Activated T-helper 1 cell treated with anti-CD3 and anti-CD28 coated beads, Interleukin-12 subunit alpha, Interleukin-12 subunit beta, Interleukin-2, Interleukin-4 antibody, amounts not matched to agents 30 ng/mL and 10 ng/mL and 1 ng/mL, durations not matched to agents 14 hours and 24 hours and 36 hours (primary cell): ENCODE results near the gene GRIA4. TPM values are rescaled to one million over a fixed set of nuclear protein-coding genes. Genes with fewer than 3 reads are reported as not detected.
"Not testable (repeated sequence)": the region's sequence is repeated elsewhere in the genome, so short reads cannot be mapped to it uniquely, and the experiment has no call there.

Experiments
- DNase-seq: peaks from one replicate; pipeline ENCODE4 v3.0.0; 2021; ENCODE audit warnings: low spot score
- H3K27ac Mint-ChIP-seq: one replicate; pipeline ENCODE4 v1.8.0; 2021; ENCODE audit warnings: mild to moderate bottlenecking, mixed read lengths
- H3K27me3 Mint-ChIP-seq: one replicate; pipeline ENCODE4 v1.8.0; 2022; ENCODE audit warnings: mild to moderate bottlenecking, moderate library complexity, mixed read lengths; ENCODE audit not compliant: insufficient read depth
- H3K36me3 Mint-ChIP-seq: one replicate; pipeline ENCODE4 v1.8.0; 2021; ENCODE audit warnings: low read depth, mixed read lengths
- H3K4me1 Mint-ChIP-seq: one replicate; pipeline ENCODE4 v1.8.0; 2021; ENCODE audit warnings: low read depth, mixed read lengths
- H3K4me3 Mint-ChIP-seq: one replicate; pipeline ENCODE4 v1.8.0; 2021; ENCODE audit warnings: mild to moderate bottlenecking, moderate library complexity, mixed read lengths
- H3K9me3 Mint-ChIP-seq: one replicate; pipeline ENCODE4 v1.8.0; 2021; ENCODE audit warnings: mixed read lengths
- intact Hi-C: fragments of 100-400 bp; cut with micrococcal nuclease; formaldehyde crosslinking; loops from one replicate; pipeline ENCODE4 v1.15.1; 2024
- total RNA-seq: library from RNA; stranded (reverse); gene quantifications from 2 replicates; pipeline ENCODE4 v1.2.3, GENCODE V29; 2022

GRIA4 gene
- total RNA-seq, 1 donor from 2014 or later, result not detected

GRCh38 chr11:105741488-105742020, 131.7 kb downstream of the GRIA4 start:
- H3K27me3 Mint-ChIP-seq, result no peaks in the 10 kb centered on the region
- no peaks in the 10 kb centered on the region for H3K36me3 Mint-ChIP-seq
- no peaks in the 10 kb centered on the region for H3K9me3 Mint-ChIP-seq
- DNase-seq, result no peak
- no peaks in the 10 kb centered on the region for H3K4me1 Mint-ChIP-seq
- no peak overlapping the region for H3K4me3 Mint-ChIP-seq
- intact Hi-C loops, result no loop called here
- H3K27ac Mint-ChIP-seq, result no peak overlapping the region

GRCh38 chr11:105754260-105754659, 144.4 kb downstream of the GRIA4 start:
- Mint-ChIP-seq H3K27ac (no peak overlapping the region), H3K4me3 (no peak overlapping the region)

GRCh38 chr11:105754716-105755115, 144.8 kb downstream of the GRIA4 start:
- intact Hi-C loops, result no loop called here
- Mint-ChIP-seq H3K4me3 (no peak overlapping the region), H3K27me3 (no peaks in the 10 kb centered on the region), H3K36me3 (no peaks in the 10 kb centered on the region), H3K27ac (no peak overlapping the region), H3K4me1 (no peaks in the 10 kb centered on the region), H3K9me3 (no peaks in the 10 kb centered on the region)
- no peak for DNase-seq

More at GRCh38 chr11:105754260-105754659, 144.4 kb downstream of the GRIA4 start:
- no peak for DNase-seq
- H3K4me1 Mint-ChIP-seq, result no peaks in the 10 kb centered on the region
- H3K36me3 Mint-ChIP-seq, result no peaks in the 10 kb centered on the region
- no peaks in the 10 kb centered on the region for H3K27me3 Mint-ChIP-seq
- intact Hi-C loops, result no loop called here
- H3K9me3 Mint-ChIP-seq, result no peaks in the 10 kb centered on the region

- intact Hi-C loops, result no loop called here
- Mint-ChIP-seq H3K4me3 (no peak overlapping the region), H3K9me3 (no peaks in the 10 kb centered on the region), H3K27ac (no peak overlapping the region), H3K4me1 (no peaks in the 10 kb centered on the region), H3K27me3 (no peaks in the 10 kb centered on the region), H3K36me3 (no peaks in the 10 kb centered on the region)
- no peak for DNase-seq
Observed at GRCh38 chr11:105757107-105757506, 147.2 kb downstream of the GRIA4 start.

GRCh38 chr11:105763594-105763993, 153.7 kb downstream of the GRIA4 start:
- no peaks in the 10 kb centered on the region for H3K36me3 Mint-ChIP-seq
- H3K27me3 Mint-ChIP-seq, result no peaks in the 10 kb centered on the region
- no peak overlapping the region for H3K4me3 Mint-ChIP-seq
- no peaks in the 10 kb centered on the region for H3K9me3 Mint-ChIP-seq
- no peaks in the 10 kb centered on the region for H3K4me1 Mint-ChIP-seq
- H3K27ac Mint-ChIP-seq, result no peak overlapping the region
- intact Hi-C loops, result no loop called here
- DNase-seq, result no peak

- no peak for DNase-seq
- Mint-ChIP-seq H3K4me3 (no peak overlapping the region), H3K27ac (no peak overlapping the region), H3K9me3 (no peaks in the 10 kb centered on the region), H3K27me3 (no peaks in the 10 kb centered on the region), H3K4me1 (no peaks in the 10 kb centered on the region), H3K36me3 (no peaks in the 10 kb centered on the region)
- intact Hi-C loops, result no loop called here
Observed at GRCh38 chr11:105767931-105768330, 158.1 kb downstream of the GRIA4 start.

GRCh38 chr11:105769627-105770026, 159.8 kb downstream of the GRIA4 start:
- H3K4me3 Mint-ChIP-seq, result no peak overlapping the region
- H3K4me1 Mint-ChIP-seq, result no peaks in the 10 kb centered on the region
- no peak overlapping the region for H3K27ac Mint-ChIP-seq
- H3K9me3 Mint-ChIP-seq, result no peaks in the 10 kb centered on the region
- no peaks in the 10 kb centered on the region for H3K36me3 Mint-ChIP-seq
- DNase-seq, result no peak
- intact Hi-C loops, result no loop called here
- H3K27me3 Mint-ChIP-seq, result no peaks in the 10 kb centered on the region

GRCh38 chr11:105773452-105773851, 163.6 kb downstream of the GRIA4 start:
- H3K36me3 Mint-ChIP-seq, H3K4me1 Mint-ChIP-seq, intact Hi-C loops: not testable (repeated sequence)

GRCh38 chr11:105774899-105775298, 165.0 kb downstream of the GRIA4 start:
- Mint-ChIP-seq H3K36me3 (no peaks in the 10 kb centered on the region), H3K27me3 (no peaks in the 10 kb centered on the region)

More at GRCh38 chr11:105773452-105773851, 163.6 kb downstream of the GRIA4 start:
- H3K9me3 Mint-ChIP-seq, H3K4me3 Mint-ChIP-seq, H3K27ac Mint-ChIP-seq, H3K27me3 Mint-ChIP-seq, DNase-seq: not testable (repeated sequence)

GRCh38 chr11:105780781-105781525, 171.1 kb downstream of the GRIA4 start:
- H3K4me3 Mint-ChIP-seq, result no peak overlapping the region
- H3K9me3 Mint-ChIP-seq, result no peaks in the 10 kb centered on the region
- DNase-seq, result no peak
- no peaks in the 10 kb centered on the region for H3K27me3 Mint-ChIP-seq
- no peaks in the 10 kb centered on the region for H3K36me3 Mint-ChIP-seq
- intact Hi-C loops, result no loop called here
- H3K4me1 Mint-ChIP-seq, result no peaks in the 10 kb centered on the region
- H3K27ac Mint-ChIP-seq, result no peak overlapping the region

More at GRCh38 chr11:105774899-105775298, 165.0 kb downstream of the GRIA4 start:
- no peaks in the 10 kb centered on the region for H3K9me3 Mint-ChIP-seq
- intact Hi-C loops, result no loop called here
- no peak overlapping the region for H3K4me3 Mint-ChIP-seq
- H3K27ac Mint-ChIP-seq, result no peak overlapping the region
- no peaks in the 10 kb centered on the region for H3K4me1 Mint-ChIP-seq
- DNase-seq, result no peak

- DNase-seq, result no peak
- Mint-ChIP-seq H3K4me1 (no peaks in the 10 kb centered on the region), H3K4me3 (no peak overlapping the region), H3K36me3 (no peaks in the 10 kb centered on the region), H3K27me3 (no peaks in the 10 kb centered on the region), H3K27ac (no peak overlapping the region), H3K9me3 (no peaks in the 10 kb centered on the region)
- intact Hi-C loops, result no loop called here
Observed at GRCh38 chr11:105781807-105782206, 171.9 kb downstream of the GRIA4 start.

GRCh38 chr11:105783216-105783615, 173.3 kb downstream of the GRIA4 start:
- no peak overlapping the region for H3K4me3 Mint-ChIP-seq
- DNase-seq, result no peak
- intact Hi-C loops, result no loop called here
- H3K27ac Mint-ChIP-seq, result no peak overlapping the region
- no peaks in the 10 kb centered on the region for H3K36me3 Mint-ChIP-seq
- H3K27me3 Mint-ChIP-seq, result no peaks in the 10 kb centered on the region
- no peaks in the 10 kb centered on the region for H3K9me3 Mint-ChIP-seq
- no peaks in the 10 kb centered on the region for H3K4me1 Mint-ChIP-seq

GRCh38 chr11:105785850-105786249, 176.0 kb downstream of the GRIA4 start:
- H3K4me1 Mint-ChIP-seq, intact Hi-C loops, H3K4me3 Mint-ChIP-seq, H3K9me3 Mint-ChIP-seq, H3K36me3 Mint-ChIP-seq, H3K27me3 Mint-ChIP-seq, H3K27ac Mint-ChIP-seq, DNase-seq: not testable (repeated sequence)
